GM20000 (cell line): ENCODE results near the gene ZDHHC21.

Source experiments
- DNase-seq: peaks from one replicate; pipeline ENCODE4 v3.0.0; 2012; ENCODE audit warnings: low spot score
- CTCF ChIP-seq: IDR thresholded peaks from 2 replicates; pipeline ENCODE4 v1.5.1; 2012; ENCODE audit warnings: mild to moderate bottlenecking, control low read depth; ENCODE audit errors: extremely low read depth, missing control alignments

The ZDHHC21 gene

GRCh38 chr9:14573319-14573718 lies 119.9 kb downstream of the ZDHHC21 start:
- TF ChIP-seq CTCF = no peak

GRCh38 chr9:14565352-14566016 lies 127.7 kb downstream of the ZDHHC21 start:
- TF ChIP-seq CTCF = no peak
- no peak for DNase-seq

More at GRCh38 chr9:14573319-14573718, 119.9 kb downstream of the ZDHHC21 start:
- DNase-seq = no peak

DNA sequence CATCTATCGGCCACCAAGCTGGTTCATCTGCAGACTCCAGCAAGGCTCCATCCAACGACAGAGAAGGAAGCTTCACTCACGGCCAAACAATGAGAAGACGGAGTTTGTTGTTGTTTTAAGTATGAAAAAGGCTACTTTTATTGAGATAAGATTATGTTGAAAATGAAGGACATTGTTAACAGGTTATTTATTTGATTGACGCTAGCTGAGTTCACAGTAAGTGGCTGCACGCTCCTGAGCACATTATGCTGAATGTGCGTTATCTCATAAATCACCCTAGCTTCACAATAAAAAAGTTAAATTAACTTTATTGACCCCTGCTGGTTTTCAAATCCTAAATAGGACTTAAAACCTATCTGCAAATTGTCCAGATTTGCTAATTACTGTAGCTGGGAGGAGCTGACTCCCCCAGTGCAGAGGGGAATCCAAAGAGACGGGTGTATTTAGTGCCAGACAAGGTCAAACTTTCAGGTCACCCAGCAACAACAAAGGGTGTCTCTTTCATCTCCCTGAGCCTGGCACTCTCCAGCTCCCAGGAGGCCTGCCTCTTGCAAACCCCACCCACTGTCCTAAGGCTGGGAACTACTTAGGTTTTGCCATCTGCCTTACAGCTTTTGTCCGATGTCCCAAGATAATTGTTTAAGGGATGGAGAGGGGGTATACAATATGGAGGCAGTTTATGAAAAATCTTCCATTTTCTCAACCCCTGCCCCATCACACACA lies 129.2 kb downstream of the ZDHHC21 start:
- no peak for DNase-seq
- no peak for TF ChIP-seq CTCF

- DNase-seq = no peak
- TF ChIP-seq CTCF = no peak
These were observed 131.3 kb downstream of the ZDHHC21 start for GRCh38 chr9:14561929-14562405.
